ENCODE data around the gene SLC25A47.
"Not testable (repeated sequence)": the region's sequence is repeated elsewhere in the genome, so short reads cannot be mapped to it uniquely, and the experiment has no call there.

Gene SLC25A47, protein sequence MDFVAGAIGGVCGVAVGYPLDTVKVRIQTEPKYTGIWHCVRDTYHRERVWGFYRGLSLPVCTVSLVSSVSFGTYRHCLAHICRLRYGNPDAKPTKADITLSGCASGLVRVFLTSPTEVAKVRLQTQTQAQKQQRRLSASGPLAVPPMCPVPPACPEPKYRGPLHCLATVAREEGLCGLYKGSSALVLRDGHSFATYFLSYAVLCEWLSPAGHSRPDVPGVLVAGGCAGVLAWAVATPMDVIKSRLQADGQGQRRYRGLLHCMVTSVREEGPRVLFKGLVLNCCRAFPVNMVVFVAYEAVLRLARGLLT

GRCh38 chr14:100323121-100323941 is at the start of gene SLC25A47:
Gene SLC25A47, plus strand, starts transcription at chr14:100323339. Its CDS starts 76 bp downstream, at chr14:100323415.
- no peak for DNase-seq (ENCODE audit: low spot score)

DNA sequence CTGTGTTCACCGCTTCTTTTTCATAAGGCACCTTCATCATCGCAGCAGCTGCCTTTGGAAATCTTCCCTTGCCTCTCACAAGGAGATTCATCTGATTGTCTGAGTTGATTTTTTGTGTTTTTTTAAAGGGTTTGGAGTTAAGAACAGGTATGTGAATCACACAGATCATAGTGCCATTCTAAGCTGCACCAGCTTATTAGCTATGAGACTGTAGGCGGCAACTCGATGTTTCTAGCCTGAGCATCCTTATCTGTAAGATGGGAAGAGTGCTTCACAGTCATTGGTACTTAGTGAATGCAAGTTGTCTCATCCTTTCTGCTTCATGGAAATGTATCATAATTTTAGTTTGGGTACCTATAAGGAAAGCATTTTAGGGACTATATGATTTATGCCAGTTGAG is 48.9 kb upstream of the SLC25A47 start:
- no peak for DNase-seq (ENCODE audit: low spot score)

- no peak for DNase-seq (ENCODE audit: low spot score)
Observed at GRCh38 chr14:100275214-100275613, 47.9 kb upstream of the SLC25A47 start.

DNA sequence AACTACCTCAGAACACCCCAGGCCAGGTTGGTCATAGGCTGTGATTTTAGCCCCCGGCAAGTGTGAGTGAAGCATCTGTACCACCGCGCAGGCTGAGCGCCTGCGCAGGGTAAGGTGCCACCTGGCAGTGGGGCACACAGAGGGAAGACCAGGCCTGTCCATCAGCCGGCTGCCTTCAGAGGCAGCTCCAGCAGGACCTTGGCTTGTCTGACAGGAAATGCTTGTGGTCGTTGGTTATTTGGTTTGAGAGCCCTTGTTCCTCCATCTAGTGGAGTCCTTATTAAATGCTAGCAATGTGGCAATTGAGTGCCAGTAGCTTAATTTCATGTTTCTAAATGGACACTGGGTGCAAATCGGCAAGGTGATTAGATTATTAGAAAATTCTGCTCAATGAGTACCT is 44.4 kb upstream of the SLC25A47 start:
- no peak for DNase-seq (ENCODE audit: low spot score)

GRCh38 chr14:100279133-100279532 is 44.0 kb upstream of the SLC25A47 start:
- DNase-seq (ENCODE audit: low spot score): no peak

DNA sequence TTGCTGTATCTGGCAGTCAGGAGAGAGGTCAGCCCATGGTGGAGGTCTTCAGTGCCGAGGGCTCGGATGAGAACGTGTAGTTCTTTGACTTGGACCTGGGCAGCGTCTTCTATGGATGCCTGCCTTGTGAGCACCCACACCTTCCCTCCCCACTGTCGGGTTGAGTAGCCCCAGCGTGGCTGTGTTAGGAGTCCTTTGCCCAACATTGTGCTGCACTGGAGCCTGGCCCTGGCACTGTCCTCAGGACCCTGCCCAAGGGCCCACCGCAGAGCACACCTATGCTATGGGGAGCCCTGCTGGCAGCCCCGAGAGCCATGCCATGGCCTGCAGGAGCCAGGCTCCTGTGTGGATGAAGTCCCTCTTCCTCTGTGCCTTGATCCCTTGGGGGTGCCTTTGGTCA is 43.6 kb upstream of the SLC25A47 start:
- no peak for DNase-seq (ENCODE audit: low spot score)

DNA sequence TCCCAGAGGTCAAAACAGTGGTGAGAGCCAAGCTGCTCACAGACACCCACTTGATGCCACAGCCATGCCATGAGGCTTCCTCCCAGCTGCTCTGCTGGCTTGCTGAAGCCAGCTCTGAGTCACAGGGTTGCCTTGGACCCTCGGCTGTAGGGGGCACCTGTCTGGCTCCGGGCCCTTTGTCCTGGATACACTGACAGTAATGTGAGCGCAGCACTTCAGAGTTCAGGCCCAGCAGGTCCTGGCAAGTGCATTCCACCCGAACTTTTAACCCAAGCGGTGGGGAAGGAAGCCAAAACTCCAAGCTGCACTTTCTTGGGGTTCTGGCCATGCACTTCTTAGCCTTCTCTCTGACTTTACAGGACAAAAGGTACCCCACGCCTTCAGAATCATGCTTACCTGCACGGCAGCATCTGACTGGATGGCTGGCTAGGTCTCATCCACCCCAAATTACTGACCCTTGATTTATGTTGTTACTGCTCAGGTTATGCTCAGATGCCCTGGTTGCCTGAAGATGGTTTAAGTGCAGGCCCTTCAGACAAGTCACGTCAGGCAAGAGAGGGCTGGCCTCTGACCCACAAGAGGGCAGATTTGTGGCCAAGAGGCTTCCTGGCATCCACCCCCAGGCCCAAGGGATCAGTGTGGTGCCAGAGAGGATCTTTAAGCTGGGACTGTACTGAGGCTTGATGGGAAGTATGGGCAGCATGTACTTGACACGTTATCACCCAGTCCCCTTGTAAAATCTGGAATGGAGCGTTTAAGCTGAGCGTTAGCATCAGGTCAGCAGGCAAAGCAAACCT is 41.7 kb upstream of the SLC25A47 start:
- DNase-seq (ENCODE audit: low spot score): no peak

DNA sequence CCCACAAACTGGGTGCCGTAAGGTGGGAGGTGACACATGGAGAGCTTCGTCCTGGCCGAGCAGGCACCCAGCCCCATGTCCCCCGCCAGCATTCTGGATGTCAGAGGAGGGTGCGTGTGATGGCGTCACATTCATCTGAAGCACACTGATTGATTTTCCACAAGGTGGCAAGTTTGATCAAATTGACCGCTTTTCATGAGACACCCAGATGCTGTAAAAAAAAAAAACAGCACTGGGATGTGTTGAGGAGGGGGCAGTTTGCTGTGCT is 41.1 kb upstream of the SLC25A47 start:
- DNase-seq (ENCODE audit: low spot score): no peak

- DNase-seq (ENCODE audit: low spot score): no peak
Observed at GRCh38 chr14:100282766-100283419, 40.2 kb upstream of the SLC25A47 start.

DNA sequence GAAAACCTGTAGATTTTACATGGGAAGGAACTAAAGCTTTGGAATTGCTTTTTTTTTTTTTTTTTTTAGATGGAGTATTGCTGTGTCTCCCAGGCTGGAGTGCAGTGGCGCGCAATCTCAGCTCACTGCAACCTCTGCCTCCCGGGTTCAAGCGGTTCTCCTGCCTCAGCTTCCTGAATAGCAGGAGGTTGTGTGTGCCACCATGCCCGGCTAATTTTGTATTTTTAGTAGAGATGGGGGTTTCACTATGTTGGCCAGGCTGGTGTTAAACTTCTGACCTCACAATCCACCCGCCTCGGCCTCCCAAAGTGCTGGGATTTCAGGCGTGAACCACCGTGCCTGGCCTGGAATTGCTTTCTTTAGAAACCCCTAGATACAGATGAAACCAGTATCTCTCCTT is 39.7 kb upstream of the SLC25A47 start:
- not testable (repeated sequence) for DNase-seq (ENCODE audit: low spot score)

DNA sequence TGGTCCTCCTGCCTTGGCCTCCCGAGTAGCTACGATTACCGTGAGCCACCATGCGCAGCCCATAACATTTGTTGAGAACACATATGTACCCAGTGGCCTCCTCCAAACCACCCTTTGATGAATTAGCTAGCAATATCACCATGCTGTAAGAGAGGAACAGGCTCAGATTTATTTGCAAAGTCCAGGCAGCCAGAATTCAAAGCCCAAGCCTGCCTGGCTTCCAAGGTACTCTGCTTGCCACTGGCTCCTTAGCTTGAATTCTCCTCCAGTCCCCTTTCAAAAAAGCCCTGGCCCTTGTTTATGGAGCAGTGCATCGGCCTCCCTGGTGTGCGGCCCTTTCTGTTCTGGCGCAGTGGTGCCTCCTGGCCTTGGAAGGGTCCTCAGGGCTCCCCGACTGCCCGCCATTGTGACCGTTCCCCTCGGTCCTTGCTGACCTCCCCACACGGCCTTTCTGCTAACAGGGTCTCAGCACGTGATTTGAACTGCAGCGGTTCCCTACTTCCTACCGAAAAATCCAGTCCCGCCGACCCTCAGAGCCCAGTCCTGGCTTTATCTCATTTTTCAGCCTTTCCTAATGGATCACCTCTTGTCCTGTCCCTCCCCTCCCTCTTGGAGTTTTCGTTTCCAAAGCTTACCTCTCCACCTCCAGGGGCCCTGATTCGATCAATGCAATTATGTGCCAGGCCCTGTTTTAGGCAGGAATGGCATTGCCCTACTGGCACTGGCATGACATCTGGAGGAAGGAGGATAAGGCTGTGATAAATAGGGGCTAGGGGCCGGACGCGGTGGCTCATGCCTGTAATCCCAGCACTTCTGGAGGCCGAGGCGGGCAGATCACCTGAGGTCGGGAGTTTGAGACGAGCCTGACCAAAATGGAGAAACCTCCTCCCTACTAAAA is 38.9 kb upstream of the SLC25A47 start:
- no peak for DNase-seq (ENCODE audit: low spot score)

DNA sequence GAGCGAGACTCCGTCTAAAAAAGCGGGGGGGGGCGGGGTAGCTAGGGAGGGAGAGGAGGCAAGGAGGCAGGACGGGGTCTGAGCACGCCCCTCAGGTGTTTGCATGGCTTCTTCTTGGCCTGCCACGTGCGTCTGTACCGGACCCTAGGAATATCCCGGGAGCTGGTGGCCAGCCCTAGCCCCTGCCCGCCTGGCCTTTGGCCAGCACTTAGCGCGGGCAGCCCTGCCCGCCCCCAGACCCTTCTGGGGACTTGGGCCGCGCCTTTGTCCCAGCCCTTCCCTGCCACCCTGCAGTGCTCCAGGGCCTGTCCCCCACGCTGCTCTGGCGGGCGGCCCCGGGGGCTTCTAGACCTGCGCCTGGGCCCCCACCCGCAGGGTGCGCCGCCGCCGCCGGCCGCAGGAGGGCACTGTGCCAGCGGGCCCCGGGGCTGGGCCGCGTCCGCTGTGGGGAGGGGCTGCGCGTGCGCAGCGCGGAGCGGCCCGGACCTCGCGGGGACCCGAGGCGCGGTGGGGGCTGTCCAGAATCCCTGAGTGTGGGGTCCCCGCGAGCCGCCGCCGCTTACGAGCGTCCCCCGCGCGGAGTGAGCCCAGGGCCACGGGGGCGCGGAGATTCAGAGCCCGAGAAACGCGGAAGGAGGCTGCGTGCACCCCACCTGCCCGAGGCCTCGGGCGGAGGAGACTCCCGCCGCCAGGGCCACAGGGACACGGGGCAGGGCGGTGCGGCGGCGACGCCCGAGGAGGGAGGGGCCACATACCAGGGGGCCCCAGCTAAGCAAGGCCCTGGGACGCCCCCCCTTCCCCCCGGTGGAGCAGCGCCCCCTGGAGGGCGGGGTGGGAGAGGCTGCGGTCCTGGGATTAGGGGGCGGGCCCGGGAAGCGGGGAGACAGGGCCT is 37.9 kb upstream of the SLC25A47 start:
- DNase-seq (ENCODE audit: low spot score): peak; percentile 63

DNA sequence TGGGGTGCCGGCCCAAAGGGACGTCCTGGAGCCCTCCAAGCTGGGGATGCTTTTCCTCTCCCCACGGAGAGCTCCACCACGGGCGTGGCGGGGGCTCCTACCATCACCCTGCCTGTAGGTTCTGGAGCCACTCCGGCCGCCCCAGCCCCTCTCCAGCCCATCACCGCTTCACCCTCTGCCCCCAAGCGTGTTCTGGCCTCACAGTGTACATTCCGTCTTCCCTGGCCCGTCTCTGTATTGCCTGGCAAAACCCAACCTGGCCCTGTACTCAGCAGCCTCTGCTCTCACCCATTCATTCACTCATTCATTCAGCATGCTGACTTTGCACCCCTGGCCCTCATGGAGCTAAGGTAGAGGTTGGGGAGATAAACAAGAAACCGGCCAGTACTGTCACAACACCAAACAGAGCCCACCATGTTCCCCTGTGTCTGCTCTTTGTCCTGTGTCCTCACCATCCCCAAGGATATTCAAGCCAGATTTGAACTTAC is 37.2 kb upstream of the SLC25A47 start:
- DNase-seq (ENCODE audit: low spot score): no peak

GRCh38 chr14:100286484-100287191 is 36.5 kb upstream of the SLC25A47 start:
- DNase-seq (ENCODE audit: low spot score): no peak

DNA sequence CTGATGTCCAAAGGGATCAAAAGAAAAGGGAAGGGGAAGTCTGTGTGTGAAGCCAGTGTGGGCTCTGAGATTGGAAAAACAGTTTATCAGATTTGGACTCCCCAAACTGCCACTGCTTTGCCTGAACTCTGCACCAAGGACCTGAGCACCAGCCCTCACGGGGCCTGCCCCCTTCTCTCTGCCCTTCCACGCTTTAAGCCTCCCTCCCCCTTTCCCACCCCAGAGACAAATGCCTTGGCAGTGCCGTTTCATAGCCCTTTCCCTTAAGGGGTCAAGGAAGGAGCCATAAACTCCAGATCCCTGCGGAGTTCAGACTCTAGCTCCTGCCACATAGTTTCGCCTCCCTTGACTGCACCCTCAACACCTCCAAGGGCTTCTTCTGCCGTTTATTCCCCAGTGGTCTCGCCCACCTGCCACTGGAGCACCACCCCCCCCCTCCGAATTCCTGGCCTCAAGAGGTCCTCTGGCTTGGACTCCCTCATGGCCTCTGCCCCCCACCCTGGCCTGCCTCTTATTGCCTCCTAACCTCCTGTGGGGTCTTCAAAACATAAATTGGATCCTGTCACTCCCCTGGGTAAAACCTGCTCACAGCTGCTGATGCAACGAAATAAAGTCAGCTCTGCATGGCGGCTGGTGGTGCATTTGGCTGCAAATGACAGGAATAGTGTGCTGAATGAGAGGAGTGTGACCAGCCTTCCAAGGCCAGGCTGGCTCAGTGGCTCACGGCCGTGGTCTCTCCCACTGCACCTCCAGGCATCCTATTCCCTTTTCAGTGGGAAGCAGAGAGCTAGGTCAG is 35.7 kb upstream of the SLC25A47 start:
- no peak for DNase-seq (ENCODE audit: low spot score)

GRCh38 chr14:100287998-100288295 is 35.2 kb upstream of the SLC25A47 start:
- DNase-seq (ENCODE audit: low spot score): not testable (repeated sequence)

DNA sequence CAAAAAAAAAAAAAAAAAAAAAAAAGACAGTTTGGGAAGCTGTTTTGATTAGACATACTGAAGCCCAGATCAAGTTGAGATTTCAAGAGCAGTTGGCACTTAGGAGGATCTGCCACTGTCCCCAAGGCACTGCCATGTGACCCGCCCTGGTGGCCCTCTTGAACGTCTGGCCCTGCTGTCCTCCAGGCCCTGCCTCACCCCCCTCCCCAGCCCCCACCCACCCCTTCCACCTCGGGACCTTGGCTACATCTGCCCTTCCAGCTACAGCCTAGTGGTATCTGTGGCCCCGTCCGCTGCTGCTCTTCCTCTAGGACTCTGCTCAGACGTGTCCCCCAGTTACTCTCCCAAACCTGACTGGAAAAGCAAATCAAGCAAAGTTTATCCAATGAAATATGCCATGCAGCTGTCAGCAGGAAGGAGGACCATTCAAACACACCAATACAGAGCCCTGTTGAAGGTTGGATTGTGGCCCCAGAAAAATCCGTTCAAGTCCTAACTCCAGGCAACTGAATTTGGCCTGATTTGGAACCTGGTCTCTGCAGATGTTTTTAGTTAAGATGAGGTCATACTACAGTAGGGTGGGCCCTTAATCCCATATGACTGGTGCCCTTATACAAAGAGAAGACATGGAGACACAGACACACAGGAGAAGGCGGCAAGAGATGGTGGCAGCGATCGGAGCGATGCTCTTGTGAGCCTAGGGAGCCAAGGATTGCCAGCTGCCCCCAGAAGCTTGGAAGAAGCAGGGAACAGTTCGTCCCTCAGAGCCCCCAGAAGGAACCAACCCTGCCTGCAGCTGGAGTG is 34.6 kb upstream of the SLC25A47 start:
- DNase-seq (ENCODE audit: low spot score): no peak

All from RKO (cell line).